Iris pigment epithelial cell (primary cell): ENCODE measurements around the gene PID1.
"Not testable (repeated sequence)": the region's sequence is repeated elsewhere in the genome, so short reads cannot be mapped to it uniquely, and the experiment has no call there.

ENCODE experiments used
- DNase-seq: peaks from one replicate; pipeline ENCODE4 v3.0.0-alpha.2; 2011; ENCODE audit warnings: low read depth

PID1 gene

DNA sequence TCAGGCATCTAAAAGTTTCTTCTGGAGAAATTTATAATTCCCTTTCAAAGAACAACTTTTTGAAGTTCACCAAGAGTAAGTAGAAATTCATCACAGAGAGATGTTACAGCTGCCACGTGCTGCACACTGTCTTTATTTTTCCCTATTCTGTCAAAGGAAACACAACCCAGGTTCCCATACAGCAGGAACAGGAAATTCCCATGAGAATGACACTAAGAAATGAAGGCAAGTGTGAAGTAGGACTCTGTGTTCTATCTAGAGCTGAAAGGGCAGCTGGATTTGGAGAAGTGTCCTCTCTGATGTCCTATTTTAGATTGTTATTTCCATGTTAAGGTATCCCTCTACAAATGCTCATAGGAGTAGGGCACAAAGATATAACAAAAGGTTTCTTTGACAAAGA is 58.8 kb downstream of the PID1 start:
- no peak for DNase-seq

DNA sequence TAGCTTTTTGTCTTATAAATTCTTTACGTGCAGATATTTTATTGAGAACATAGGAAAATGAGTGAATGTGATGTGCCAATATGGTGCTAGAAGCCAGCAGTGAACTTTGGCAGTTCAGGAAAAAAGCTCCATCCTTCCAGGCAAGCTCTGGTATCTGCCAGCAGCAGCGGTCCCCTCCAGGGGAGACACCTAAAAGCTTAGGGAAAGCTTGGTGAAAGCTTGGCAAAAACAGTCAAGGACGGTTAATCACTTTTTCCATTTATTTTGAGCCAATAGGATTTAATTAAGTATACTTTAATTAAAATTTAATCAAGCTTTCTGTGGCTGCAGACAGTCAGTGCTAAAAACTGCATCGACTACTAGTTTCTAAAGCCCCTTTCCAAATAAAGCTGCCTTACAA is 60.4 kb downstream of the PID1 start:
- DNase-seq = no peak

DNA sequence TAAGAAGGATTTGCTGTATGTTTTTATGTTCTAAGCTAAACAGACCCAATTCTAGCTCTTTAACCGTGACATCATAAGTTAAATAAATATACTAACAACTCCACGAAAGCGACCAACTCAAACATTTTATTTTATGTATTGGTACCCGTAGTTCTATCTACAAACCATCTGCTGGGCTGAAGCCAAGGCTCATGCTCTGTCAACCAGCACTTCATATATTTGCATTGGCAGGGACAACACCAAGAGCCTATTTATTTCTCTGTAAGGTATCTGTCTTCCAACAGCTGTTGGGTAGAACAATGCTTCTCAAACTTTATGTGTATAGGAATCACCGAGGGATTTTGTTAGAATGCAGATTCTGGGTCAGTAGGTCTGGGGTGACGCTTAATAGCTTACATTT is 64.5 kb downstream of the PID1 start:
- DNase-seq = no peak

DNA sequence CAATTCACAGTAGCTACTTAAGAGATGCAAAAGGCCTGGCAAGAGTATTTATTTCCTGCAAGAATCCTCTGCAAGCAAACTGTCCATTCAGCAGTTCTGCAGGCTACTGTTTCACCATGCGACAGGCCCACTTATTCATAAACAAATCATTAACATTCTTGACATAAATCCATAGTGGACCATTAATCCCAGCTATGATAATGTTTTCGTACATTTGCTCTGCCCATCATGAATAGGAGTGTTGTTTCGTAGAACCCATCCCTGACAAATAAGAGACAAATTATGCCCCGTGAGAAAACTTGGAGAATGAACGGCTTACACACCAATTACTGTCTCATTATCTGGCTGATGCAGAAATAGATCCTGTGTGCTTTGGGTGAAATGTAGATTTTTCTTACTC is 65.4 kb downstream of the PID1 start:
- no peak for DNase-seq

GRCh38 chr2:229202646-229203045 is 68.4 kb downstream of the PID1 start:
- peak; percentile 74 for DNase-seq

DNA sequence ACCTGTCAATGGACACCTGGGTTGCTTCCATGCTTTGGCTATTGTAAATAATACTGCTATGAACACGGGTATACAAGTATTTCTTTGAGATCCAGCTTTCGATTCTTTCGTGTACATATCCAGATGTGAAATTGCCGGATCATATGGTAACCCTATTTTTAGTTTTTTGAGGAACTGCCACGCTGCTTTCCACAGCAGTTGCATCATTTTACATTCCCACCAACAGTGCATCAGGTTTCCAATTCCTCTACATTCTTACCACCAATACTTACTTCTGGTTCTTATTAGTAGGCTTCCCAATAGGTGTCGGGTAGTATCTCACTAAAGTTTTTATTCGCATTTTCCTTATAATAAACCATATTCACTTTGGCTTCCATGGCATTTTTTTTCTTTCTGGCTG is 69.6 kb downstream of the PID1 start:
- DNase-seq = peak; percentile 19

- DNase-seq = no peak
Measured at GRCh38 chr2:229199267-229199666, 71.8 kb downstream of the PID1 start.

- DNase-seq = peak; percentile 56
Measured at GRCh38 chr2:229196448-229196847, 74.6 kb downstream of the PID1 start.

DNA sequence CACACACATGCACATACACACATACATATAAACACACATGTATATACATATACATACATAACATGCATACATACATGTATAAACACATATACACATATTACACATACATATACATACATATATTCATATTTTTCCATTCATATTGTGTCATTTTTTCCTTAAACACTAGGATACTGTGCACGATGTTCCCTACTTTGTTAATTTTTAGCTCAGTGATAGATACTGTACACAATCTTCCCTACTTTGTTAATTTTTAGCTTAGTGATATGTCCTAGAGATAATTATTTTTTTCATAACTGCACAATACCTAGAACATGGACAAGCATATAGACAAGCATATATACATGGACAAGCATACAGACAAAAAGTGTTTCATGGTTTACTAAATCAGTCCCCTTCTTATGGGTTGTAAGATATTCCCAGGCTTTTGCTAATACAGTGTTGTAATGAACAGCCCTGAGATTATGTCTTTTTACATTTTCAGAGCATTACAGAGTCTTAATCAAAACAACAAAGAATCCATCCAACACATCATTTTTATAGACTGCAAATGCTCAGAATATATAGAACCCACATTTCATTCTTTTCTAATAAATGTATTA is 75.6 kb downstream of the PID1 start:
- no peak for DNase-seq

DNA sequence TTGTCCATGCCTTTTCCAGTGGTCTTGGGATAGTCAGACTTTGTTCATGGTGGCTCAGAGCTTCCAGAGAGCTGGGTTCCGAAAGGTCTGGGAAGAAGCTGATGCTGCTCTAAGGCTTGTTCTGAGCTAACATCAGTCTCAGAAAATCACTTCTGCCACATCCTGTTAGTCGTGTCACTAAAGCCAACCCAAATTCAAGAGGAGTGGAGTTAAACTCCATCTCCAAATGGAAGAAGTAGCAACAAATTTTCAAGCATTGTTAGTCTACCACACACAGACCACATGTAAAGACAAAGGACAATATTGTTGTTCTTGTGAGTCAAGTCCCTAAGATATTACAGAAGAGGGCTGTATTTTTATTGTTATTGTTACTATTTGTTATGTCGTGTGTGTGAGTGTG is 77.8 kb downstream of the PID1 start:
- no peak for DNase-seq

DNA sequence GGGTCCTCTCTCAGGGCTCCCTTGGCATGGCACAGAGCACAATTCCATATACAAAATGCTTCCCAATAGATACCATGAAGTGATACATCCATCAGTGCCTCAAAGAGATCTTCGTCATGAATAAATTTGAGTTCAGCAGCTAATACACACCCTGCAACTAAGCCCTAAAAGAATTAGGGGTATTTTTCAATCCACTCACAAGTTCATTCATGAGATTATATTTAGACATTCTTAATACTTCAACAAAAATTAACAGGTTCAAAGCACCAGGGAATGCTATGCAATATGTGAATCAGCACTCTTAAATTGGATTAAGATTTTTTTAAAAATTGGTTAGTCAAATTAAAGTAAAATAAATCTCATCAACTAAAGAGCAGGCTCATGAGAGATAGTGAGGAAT is 79.7 kb downstream of the PID1 start:
- DNase-seq = no peak

DNA sequence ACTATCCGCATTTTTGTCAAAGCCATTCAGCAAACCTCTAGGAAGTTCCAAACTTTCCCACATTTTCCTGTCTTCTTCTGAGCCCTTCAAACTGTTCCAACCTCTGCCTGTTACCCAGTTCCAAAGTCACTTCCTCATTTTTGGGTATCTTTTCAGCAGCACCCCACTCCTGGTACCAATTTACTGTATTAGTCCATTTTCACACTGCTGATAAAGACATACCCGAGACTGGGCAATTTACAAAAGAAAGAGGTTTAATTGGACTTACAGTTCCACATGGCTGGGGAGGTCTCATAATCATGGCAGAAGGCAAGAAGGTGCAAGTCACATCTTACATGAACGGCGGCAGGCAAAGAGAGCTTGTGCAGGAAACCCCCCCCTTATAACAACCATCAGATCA is 84.0 kb downstream of the PID1 start:
- not testable (repeated sequence) for DNase-seq

DNA sequence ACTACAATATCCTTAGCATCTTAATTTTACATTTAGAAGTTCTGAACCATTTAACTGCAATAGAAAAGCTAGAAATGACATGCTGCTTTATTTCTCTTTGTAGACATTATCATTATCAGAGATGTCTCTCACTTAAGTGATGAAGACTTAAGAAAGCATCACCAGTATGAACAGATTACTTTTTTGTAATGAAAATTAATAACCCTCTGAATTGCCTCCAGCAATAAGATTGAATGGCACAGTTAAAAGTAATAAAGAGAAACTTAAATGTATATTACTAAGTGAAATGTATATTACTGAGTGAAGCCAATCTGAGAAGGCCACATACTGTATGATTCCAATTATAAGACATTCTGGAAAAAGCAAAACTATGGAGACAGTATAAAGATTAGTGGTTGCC is 89.4 kb downstream of the PID1 start:
- no peak for DNase-seq

DNA sequence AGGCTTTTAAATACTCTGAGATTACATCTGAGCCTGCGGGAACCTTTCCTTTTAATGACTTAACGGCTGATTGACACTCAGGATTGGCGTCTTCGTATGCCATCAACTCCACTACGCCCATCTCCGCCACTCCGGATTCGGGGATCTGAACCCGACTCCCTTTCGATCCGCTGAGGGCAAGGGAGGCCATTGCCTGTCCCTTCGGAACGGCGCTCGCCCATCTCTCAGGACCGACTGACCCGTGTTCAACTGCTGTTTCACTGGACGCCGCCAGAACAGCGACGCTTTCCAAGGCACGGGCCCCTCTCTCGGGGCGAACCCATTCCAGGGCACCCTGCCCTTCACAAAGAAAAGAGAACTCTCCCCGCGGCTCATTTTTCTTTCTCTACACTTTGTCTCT is 90.4 kb downstream of the PID1 start:
- DNase-seq = no peak

DNA sequence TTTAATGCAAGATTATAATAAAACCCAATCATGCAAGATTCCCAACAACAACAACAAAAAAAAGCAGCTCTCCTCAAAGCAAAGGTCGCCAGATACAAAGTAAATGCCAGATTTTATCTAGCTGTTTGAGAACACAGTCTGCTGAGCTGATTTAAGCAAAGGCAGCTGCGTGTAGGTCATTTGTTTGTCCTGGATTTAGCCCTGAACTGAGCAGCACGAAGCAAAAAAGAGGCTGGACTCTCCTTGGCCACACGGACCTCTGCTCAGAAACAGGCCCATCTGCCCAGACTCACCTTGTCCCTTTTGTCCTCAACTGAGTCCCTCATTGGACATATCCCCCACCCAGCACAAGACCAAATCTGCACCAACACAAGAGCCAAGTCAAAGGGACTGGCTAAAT is 91.5 kb downstream of the PID1 start:
- peak; percentile 23 for DNase-seq

DNA sequence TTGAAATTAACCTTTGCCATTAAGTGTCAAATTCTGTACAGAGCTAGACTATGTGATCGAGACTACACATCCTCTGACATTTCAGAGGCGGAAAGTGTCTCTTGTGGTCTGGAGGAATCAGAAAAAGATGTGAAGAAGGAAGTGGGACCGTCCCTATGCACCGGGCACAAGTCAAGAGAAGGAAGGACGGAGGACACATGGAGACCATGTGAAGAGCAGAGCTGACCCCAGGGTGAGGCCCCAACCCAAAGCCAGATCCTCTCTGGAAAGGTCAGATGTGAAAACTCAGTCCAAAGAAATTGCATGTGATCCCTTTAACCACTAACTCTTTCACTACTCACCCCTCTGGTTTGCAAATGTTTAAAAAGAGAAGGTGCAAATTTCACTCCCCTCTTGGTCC is 92.4 kb downstream of the PID1 start:
- DNase-seq = no peak

DNA sequence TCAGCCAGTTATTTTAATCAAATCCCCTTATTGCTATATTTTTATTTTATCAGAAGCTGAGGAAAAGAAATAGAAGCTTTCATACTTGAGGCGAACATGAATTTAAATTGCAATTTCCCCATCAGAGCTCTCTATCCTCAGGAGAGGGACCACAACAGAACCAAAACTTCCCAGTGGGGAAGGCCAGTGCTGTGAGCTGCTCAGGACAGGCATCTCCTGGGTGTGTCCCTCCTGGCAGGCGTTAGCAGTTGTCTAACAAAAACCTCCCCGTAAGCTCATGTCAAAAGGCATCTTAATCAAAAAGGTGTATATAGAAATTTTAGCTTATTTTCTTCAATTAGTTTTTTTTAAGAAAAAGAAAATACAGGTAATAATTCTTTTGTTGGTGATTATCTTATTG is 93.0 kb downstream of the PID1 start:
- DNase-seq = no peak

DNA sequence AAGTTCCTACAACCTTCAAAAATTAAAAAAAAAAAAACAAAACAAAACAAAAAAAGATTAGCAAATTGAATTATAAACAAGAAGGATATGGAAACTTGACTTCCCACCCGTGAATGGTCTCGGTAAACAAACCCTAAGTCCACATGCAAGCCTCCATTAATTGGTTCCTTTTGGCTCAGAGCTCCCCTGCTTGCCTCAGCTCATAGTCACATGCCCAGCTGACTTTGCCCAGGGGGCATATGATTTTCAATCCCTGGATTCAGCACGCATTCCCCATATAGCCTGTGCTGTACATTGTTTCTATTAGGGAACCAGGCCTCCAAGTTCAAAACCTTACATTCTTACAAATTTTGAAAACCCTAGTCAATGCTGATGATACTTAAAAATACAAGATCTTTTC is 95.0 kb downstream of the PID1 start:
- DNase-seq = no peak

DNA sequence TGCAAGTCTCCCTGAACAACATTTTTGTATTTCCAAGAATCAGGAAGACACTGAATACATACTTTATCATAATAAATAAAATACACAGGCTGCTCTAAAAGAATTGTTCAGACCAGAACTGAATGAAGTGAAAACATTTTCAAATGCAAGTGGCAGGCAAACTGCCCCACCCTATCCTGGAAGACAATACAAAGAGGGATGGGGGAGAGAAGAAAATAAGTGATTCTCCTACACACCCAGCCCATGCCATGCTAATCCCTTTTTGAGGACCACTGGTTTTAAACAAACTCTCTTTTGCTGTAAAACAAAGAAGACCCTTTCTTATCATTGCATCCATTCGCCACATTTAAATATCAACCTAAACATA is 95.6 kb downstream of the PID1 start:
- no peak for DNase-seq

DNA sequence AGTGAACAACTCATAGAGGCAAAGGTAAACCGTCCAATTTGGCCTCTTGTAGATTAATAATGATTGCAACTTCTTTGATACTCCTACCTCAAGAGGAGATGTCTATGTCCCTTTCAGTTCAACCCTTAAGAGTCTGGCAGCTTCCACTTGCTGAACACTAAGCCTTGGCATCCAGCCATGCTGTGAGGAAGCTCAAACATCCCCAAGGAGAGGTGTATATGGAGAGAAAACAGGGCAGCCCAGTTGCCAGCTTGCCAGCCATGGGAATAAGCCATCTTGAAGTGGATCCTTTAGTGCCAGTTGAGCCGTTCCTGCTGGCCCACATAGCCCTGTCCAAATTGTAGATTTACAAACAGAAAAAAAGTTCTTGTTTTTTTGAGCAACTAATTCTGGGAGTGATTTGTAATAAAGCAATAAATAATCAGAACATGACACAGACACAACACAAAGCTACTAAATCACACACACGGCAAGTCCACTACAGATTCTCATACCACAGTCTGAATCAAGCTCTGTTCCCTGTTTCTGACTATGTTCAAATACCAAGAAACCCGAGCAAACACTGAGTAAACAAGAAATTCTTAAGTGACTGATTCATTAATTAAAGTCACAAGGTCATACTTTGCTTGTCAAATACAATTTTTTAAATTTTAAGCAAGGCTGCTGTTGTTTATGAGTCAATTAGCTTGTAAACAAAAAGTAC is 96.1 kb downstream of the PID1 start:
- DNase-seq = peak; percentile 87

- peak; percentile 43 for DNase-seq
Measured at GRCh38 chr2:229173825-229174359, 97.2 kb downstream of the PID1 start.

- DNase-seq = peak; percentile 31
Measured at GRCh38 chr2:229170916-229171315, 100.2 kb downstream of the PID1 start.

- DNase-seq = peak; percentile 76
Measured at GRCh38 chr2:229170171-229170570, 100.9 kb downstream of the PID1 start.

GRCh38 chr2:229169751-229170150 is 101.3 kb downstream of the PID1 start:
- peak; percentile 92 for DNase-seq
